H1 (cell line): ENCODE data around the gene MAPK11. TPM values are rescaled to one million over a fixed set of nuclear protein-coding genes. Genes with fewer than 3 reads are reported as not detected.

Experiments
- CTCF ChIA-PET: fragments of 300-600 bp; sonication (Branson Sonifier 250); formaldehyde crosslinking; loops from one replicate; lab custom pipeline; 2021; ENCODE audit not compliant: partially characterized antibody; lab: Charles Lee
- POLR2A ChIA-PET: fragments of 300-600 bp; sonication (Branson Sonifier 250); formaldehyde crosslinking; loops from one replicate; lab custom pipeline; 2021; ENCODE audit warnings: inconsistent platforms; ENCODE audit not compliant: partially characterized antibody; lab: Charles Lee
- DNase-seq, 2 experiments: peaks; one replicate each; pipeline versions ENCODE4 v3.0.0 to v3.0.0-alpha.2; 2010 to 2022; ENCODE audit warnings: low spot score in 2 of 2, low read depth in 1 of 2, mixed read lengths in 1 of 2
- FAIRE-seq: peaks from 2 replicates; lab custom pipeline; 2011; peaks lifted over from hg19 to GRCh38; lab: Jason Lieb, UNC
- H2AFZ ChIP-seq: 2 replicates; pipeline ENCODE4 v1.8.1; 2012; ENCODE audit warnings: low read length, inconsistent platforms
- H2AK5ac ChIP-seq: 2 replicates; pipeline ENCODE4 v1.6.1; 2013; ENCODE audit warnings: low read depth, low read length
- H2BK120ac ChIP-seq: replicated peaks from 2 replicates; pipeline ENCODE3; 2013; ENCODE audit warnings: low read depth, low read length, inconsistent platforms
- H2BK12ac ChIP-seq: 2 replicates; pipeline ENCODE4 v1.6.1; 2013; ENCODE audit warnings: low read depth, low read length
- H2BK15ac ChIP-seq: 2 replicates; pipeline ENCODE4 v1.6.1; 2013; ENCODE audit warnings: low read length
- H2BK20ac ChIP-seq: 2 replicates; pipeline ENCODE4 v1.6.1; 2013; ENCODE audit warnings: low read length
- H2BK5ac ChIP-seq: 2 replicates; pipeline ENCODE4 v1.6.1; 2013; ENCODE audit warnings: low read depth, low read length
- H3K14ac ChIP-seq: 2 replicates; pipeline ENCODE4 v1.6.1; 2013; ENCODE audit warnings: inconsistent platforms; ENCODE audit not compliant: insufficient read length
- H3K18ac ChIP-seq: 2 replicates; pipeline ENCODE4 v1.6.1; 2013; ENCODE audit warnings: low read length; ENCODE audit errors: extremely low read depth
- H3K23ac ChIP-seq: 2 replicates; pipeline ENCODE4 v1.6.1; 2013; ENCODE audit warnings: inconsistent platforms; ENCODE audit not compliant: insufficient read length
- H3K23me2 ChIP-seq: 2 replicates; pipeline ENCODE4 v1.6.1; 2013; ENCODE audit warnings: low read depth, low read length
- H3K27ac ChIP-seq: 2 replicates; pipeline ENCODE4 v1.6.1; 2011; ENCODE audit warnings: low read depth, low read length, inconsistent platforms
- H3K27me3 ChIP-seq, 4 experiments: replicated peaks in 1 of 4; 1 replicate in 1 of 4; 2 replicates in 3 of 4; pipeline versions ENCODE4 v1.6.1 to v1.8.1; 2011 to 2013; ENCODE audit warnings: low read length in 3 of 4, mild to moderate bottlenecking in 3 of 4, inconsistent platforms in 2 of 4, mixed read lengths in 2 of 4, moderate library complexity in 1 of 4; ENCODE audit not compliant: control insufficient read depth in 3 of 4, insufficient read depth in 3 of 4; ENCODE audit errors: extremely low read depth in 1 of 4
- H3K36me3 ChIP-seq, 4 experiments: 2 replicates each; pipeline versions ENCODE4 v1.6.1 to v1.8.1; 2011 to 2013; ENCODE audit warnings: mild to moderate bottlenecking in 4 of 4, low read length in 3 of 4, moderate library complexity in 2 of 4, control low read depth in 1 of 4, inconsistent platforms in 1 of 4; ENCODE audit not compliant: insufficient read depth in 4 of 4, control insufficient read depth in 2 of 4
- H3K4ac ChIP-seq: replicated peaks from 2 replicates; pipeline ENCODE3; 2013; ENCODE audit warnings: low read length, low read depth, mixed read lengths, inconsistent platforms; ENCODE audit not compliant: insufficient read length
- H3K4me1 ChIP-seq, 4 experiments: replicated peaks in 1 of 4; 1 replicate in 1 of 4; 2 replicates in 3 of 4; pipeline versions ENCODE4 v1.6.1 to v1.8.1; 2011 to 2013; ENCODE audit warnings: low read length in 3 of 4, inconsistent platforms in 2 of 4, mixed read lengths in 1 of 4; ENCODE audit not compliant: insufficient read depth in 4 of 4, control insufficient read depth in 3 of 4
- H3K4me2 ChIP-seq, 2 experiments: 2 replicates each; pipeline versions ENCODE4 v1.6.1 to v1.8.1; 2011 to 2013; ENCODE audit warnings: low read depth in 2 of 2, low read length in 2 of 2, control low read depth in 1 of 2, inconsistent platforms in 1 of 2, mild to moderate bottlenecking in 1 of 2; ENCODE audit not compliant: insufficient read depth in 1 of 2
- H3K4me3 ChIP-seq, 4 experiments: fragments of 200-600, 300-600 bp in 1 of 4; sonication (generic), shearing (Covaris generic), sonication (Bioruptor Twin) in 1 of 4; 2 replicates each; pipeline versions ENCODE4 v1.5.1 to v1.8.1; 2011 to 2016; ENCODE audit warnings: low read length in 4 of 4, low read depth in 3 of 4, control low read depth in 2 of 4, inconsistent platforms in 2 of 4, mild to moderate bottlenecking in 2 of 4, mixed read lengths in 1 of 4, moderate library complexity in 1 of 4; ENCODE audit not compliant: insufficient read depth in 2 of 4; ENCODE audit errors: extremely low read depth in 1 of 4
- H3K56ac ChIP-seq: replicated peaks from 2 replicates; pipeline ENCODE3; 2013; ENCODE audit warnings: low read depth, mild to moderate bottlenecking, mixed read lengths, low read length, inconsistent platforms; ENCODE audit not compliant: insufficient read length
- H3K79me1 ChIP-seq: 2 replicates; pipeline ENCODE4 v1.6.1; 2013; ENCODE audit warnings: low read depth, low read length, control low read depth
- H3K79me2 ChIP-seq, 2 experiments: 2 replicates each; pipeline versions ENCODE4 v1.6.1 to v1.8.1; 2012 to 2013; ENCODE audit warnings: low read length in 2 of 2, mild to moderate bottlenecking in 2 of 2, inconsistent platforms in 1 of 2; ENCODE audit not compliant: insufficient read depth in 2 of 2, control insufficient read depth in 1 of 2
- H3K9ac ChIP-seq, 4 experiments: replicated peaks in 1 of 4; 1 replicate in 1 of 4; 2 replicates in 3 of 4; pipeline versions ENCODE4 v1.6.1 to v1.8.1; 2011 to 2013; ENCODE audit warnings: low read depth in 3 of 4, low read length in 3 of 4, control low read depth in 2 of 4, mild to moderate bottlenecking in 2 of 4, moderate library complexity in 2 of 4, inconsistent platforms in 1 of 4; ENCODE audit errors: extremely low read depth in 1 of 4
- H3K9me3 ChIP-seq, 2 experiments: 2 replicates each; pipeline versions ENCODE4 v1.6.1 to v1.8.1; 2012 to 2013; ENCODE audit warnings: mild to moderate bottlenecking in 2 of 2, moderate library complexity in 2 of 2, control low read depth in 1 of 2, inconsistent platforms in 1 of 2, low read depth in 1 of 2, low read length in 1 of 2, mixed read lengths in 1 of 2; ENCODE audit not compliant: insufficient read depth in 2 of 2
- H4K20me1 ChIP-seq, 2 experiments: replicated peaks in 1 of 2; 2 replicates each; pipeline versions ENCODE3 to v1.8.1; 2011 to 2013; ENCODE audit warnings: inconsistent platforms in 2 of 2, low read length in 2 of 2, mild to moderate bottlenecking in 1 of 2; ENCODE audit not compliant: insufficient read depth in 2 of 2, control insufficient read depth in 1 of 2
- H4K5ac ChIP-seq: 2 replicates; pipeline ENCODE4 v1.6.1; 2013; ENCODE audit warnings: low read length, low read depth, mixed read lengths, inconsistent platforms; ENCODE audit not compliant: insufficient read length
- H4K8ac ChIP-seq: 2 replicates; pipeline ENCODE4 v1.8.0; 2013; ENCODE audit warnings: mild to moderate bottlenecking, moderate library complexity, low read length, inconsistent platforms; ENCODE audit not compliant: insufficient read depth; ENCODE audit errors: extremely low read depth
- H4K91ac ChIP-seq: replicated peaks from 2 replicates; pipeline ENCODE3; 2013; ENCODE audit warnings: low read length, mixed read lengths, inconsistent platforms; ENCODE audit not compliant: insufficient read length
- CHD2 ChIP-seq: IDR thresholded peaks from 2 replicates; pipeline ENCODE4 v1.6.1; 2012; ENCODE audit warnings: low read length, improper control_type of control experiment
- HDAC6 ChIP-seq: IDR thresholded peaks from one replicate; pipeline ENCODE4 v1.7.1; 2012; ENCODE audit warnings: low read depth, mild to moderate bottlenecking, inconsistent platforms, low read length, moderate library complexity
- KDM4A ChIP-seq: IDR thresholded peaks from one replicate; pipeline ENCODE4 v1.7.1; 2012; ENCODE audit warnings: low read depth, mild to moderate bottlenecking, moderate library complexity, low read length, inconsistent platforms; ENCODE audit not compliant: severe bottlenecking
- MAFK ChIP-seq: IDR thresholded peaks from 2 replicates; pipeline ENCODE4 v1.6.1; 2012; ENCODE audit warnings: low read depth, mild to moderate bottlenecking, improper control_type of control experiment, low read length
- RAD21 ChIP-seq, 2 experiments: IDR thresholded peaks in 1 of 2; conservative IDR thresholded peaks in 1 of 2; 2 replicates each; pipeline ENCODE4 v1.6.1; 2011; ENCODE audit warnings: low read depth in 2 of 2, low read length in 2 of 2, improper control_type of control experiment in 1 of 2, inconsistent platforms in 1 of 2, mild to moderate bottlenecking in 1 of 2, moderate library complexity in 1 of 2
- TEAD4 ChIP-seq: IDR thresholded peaks from 2 replicates; pipeline ENCODE4 v1.6.1; 2012; ENCODE audit warnings: low read depth, low read length, inconsistent platforms, mixed read lengths
- YY1 ChIP-seq: IDR thresholded peaks from 2 replicates; pipeline ENCODE4 v1.6.1; 2011; ENCODE audit warnings: low read depth, mild to moderate bottlenecking, low read length
- WGBS, 2 experiments: shearing (Covaris generic) in 1 of 2; methylation state at CpG; one replicate each; pipeline versions ENCODE4 v1.1.6 to v1.1.7; 2013 to 2015; ENCODE audit warnings: low lambda C conversion rate in 2 of 2, mixed read lengths in 2 of 2, inconsistent platforms in 1 of 2, low coverage in 1 of 2, missing lambda C conversion rate in 1 of 2; ENCODE audit not compliant: insufficient replicate concordance in 2 of 2, insufficient coverage in 1 of 2, insufficient read length in 1 of 2; ENCODE audit errors: extremely low coverage in 1 of 2, missing lambda C conversion rate in 1 of 2; 5-methylcytosine and 5-hydroxymethylcytosine counted together
- polyA plus RNA-seq, 7 experiments: library from polyadenylated mRNA; depleted of rRNA in 3 of 7; stranded (reverse) in 5 of 7; unstranded in 2 of 7; fragments of >200 nt in 5 of 7; fragments of 200-250 nt in 2 of 7; gene quantifications; 1 replicate in 5 of 7; 2 replicates in 1 of 7; 4 replicates in 1 of 7; pipeline versions ENCODE4 v1.2.1 to v1.2.3, GENCODE V29; 2011 to 2013; ENCODE audit warnings: missing spikeins in 2 of 7, mixed read lengths in 2 of 7
- total RNA-seq: library from RNA; stranded (reverse); fragmentation: NEBNext Ultra II Directional; extraction: Animal tissue kit (Norgen Biotek cat#: 25700); gene quantifications from 2 replicates; pipeline ENCODE4 v1.2.1, GENCODE V29; 2021

Gene MAPK11
- total and polyA plus RNA-seq, 2 of the 8 experiments (the other 6 are each of a cell fraction or from before 2014, with no cell fraction given), result 0.70 to 1.5 TPM

- Histone ChIP-seq H2AK5ac (no peak overlapping the region), H2BK20ac (no peak overlapping the region), H3K23ac (no peak overlapping the region), H3K79me2 (no peaks in the 10 kb centered on the region), H3K23me2 (peaks cover 11% of the 10 kb centered on the region; the same call in 1 of the 2 replicates), H3K79me1 (no peaks in the 10 kb centered on the region), H3K4ac (no peak overlapping the region), H2BK5ac (no peak overlapping the region), H3K27ac (no peak overlapping the region), H3K36me3 (peaks cover 12 to 48% (median 33%) of the 10 kb centered on the region in 4 experiments), H3K4me1 (peaks cover 2 to 11% (median 7%) of the 10 kb centered on the region in 4 experiments; a peak in 5 of 7 replicates), H3K4me3 (no peak overlapping the region), H3K9ac (no peak overlapping the region), H3K14ac (no peak overlapping the region), H3K9me3 (peaks cover 7 to 24% of the 10 kb centered on the region in 2 experiments; a peak in 3 of 4 replicates), H4K91ac (no peak overlapping the region), H2AFZ (no peak overlapping the region), H2BK12ac (no peak overlapping the region), H3K56ac (no peak overlapping the region), H4K20me1 (peaks cover 6 to 10% of the 10 kb centered on the region in 2 experiments), H3K4me2 (no peak overlapping the region), H2BK15ac (no peak overlapping the region), H3K27me3 (peaks cover 8 to 18% (median 17%) of the 10 kb centered on the region in 4 experiments; a peak in 6 of 7 replicates), H4K8ac (no peak overlapping the region), H2BK120ac (no peak overlapping the region), H4K5ac (no peak overlapping the region), H3K18ac (no peak overlapping the region)
- FAIRE-seq, result no peak
- ChIA-PET CTCF (interaction anchor here (0.9 to 6.0 kb wide), 13 partner anchors 13 to 94 kb away, joined by 3 to 39 read pairs (median 8); partner anchors contain the start of genes DENND6B, HDAC10 and MAPK12), POLR2A (no interaction called here)
- DNase-seq, result no peak
- TF ChIP-seq KDM4A, result no peak
- no peak for TF ChIP-seq YY1
- TF ChIP-seq RAD21 (IDR thresholded peaks at IDR 0.05 in 1 of 2, conservative IDR thresholded peaks at IDR 0.05 in 1 of 2; ENCODE audit: low read depth in 2 of 2, low read length in 2 of 2), result no peak
- TF ChIP-seq MAFK, result no peak
- TF ChIP-seq HDAC6, result no peak
- no peak for TF ChIP-seq CHD2
- TF ChIP-seq TEAD4, result no peak
- WGBS, 2 experiments, result 100% methylated on average over 7 of the region's 7 CpGs; no CpG with 5 or more reads in 1 of the 2 experiments
Observed at GRCh38 chr22:50274771-50275170, 4.6 kb upstream of the MAPK11 start.
